Pancreas (tissue), 10 donors: ENCODE measurements around the gene OSBPL1A. TPM values are rescaled to one million over a fixed set of nuclear protein-coding genes. Genes with fewer than 3 reads are reported as not detected.

ENCODE experiments used
- ATAC-seq, 4 donors: fragments of 200-7000 bp; cut with Tn5 transposase; one replicate each; pipeline versions ENCODE4 v1.8.0 to v1.9.1; 2020; ENCODE audit warnings: mild to moderate bottlenecking in 4 of 4, moderate library complexity in 4 of 4
- DNase-seq, 6 donors: peaks; one replicate each; pipeline ENCODE4 v3.0.0-alpha.2; 2020
- FAIRE-seq: peaks from 2 replicates; lab custom pipeline; 2012; peaks lifted over from hg19 to GRCh38; lab: Jason Lieb, UNC
- H3K27ac ChIP-seq, 4 donors: fragments of 200-600 bp; sonication (generic); 1 replicate in 3 of 4; 2 replicates in 1 of 4; pipeline versions ENCODE4 v1.5.0 to v1.8.0; 2020
- H3K27me3 ChIP-seq, 4 donors: fragments of 200-600 bp; one replicate each; pipeline ENCODE4 v1.8.0; 2021
- H3K36me3 ChIP-seq, 3 donors: fragments of 200-600 bp; sonication (generic) in 1 of 3; one replicate each; pipeline versions ENCODE4 v1.5.0 to v1.8.0; 2020 to 2021
- H3K4me1 ChIP-seq, 3 donors: fragments of 200-600 bp; one replicate each; pipeline ENCODE4 v1.8.0; 2021
- H3K4me3 ChIP-seq, 4 donors: fragments of 200-600 bp; sonication (generic) in 2 of 4; one replicate each; pipeline versions ENCODE4 v1.5.0 to v1.8.0; 2020 to 2021
- H3K9me3 ChIP-seq, 4 donors: fragments of 200-600 bp; one replicate each; pipeline ENCODE4 v1.8.0; 2021
- CTCF ChIP-seq, 4 donors: fragments of 200-600 bp; sonication (generic) in 3 of 4; IDR thresholded peaks; one replicate each; pipeline versions ENCODE4 v1.5.0 to v1.8.0; 2021; ENCODE audit warnings: antibody characterized with exemption in 4 of 4
- WGBS, 2 donors: extraction: QIAGEN DNeasy Blood & Tissue Kit; methylation state at CpG; one replicate each; pipeline ENCODE4 v1.1.7; 2013; 5-methylcytosine and 5-hydroxymethylcytosine counted together
- intact Hi-C, 3 donors: fragments of 100-400 bp; cut with DNase I; formaldehyde crosslinking; loops; one replicate each; pipeline versions ENCODE4 v1.11.1 to v1.14.2; 2022
- polyA plus RNA-seq, 2 donors: library from polyadenylated mRNA; stranded (reverse); fragments of 200-250 nt; gene quantifications; one replicate each; pipeline ENCODE4 v1.2.3, GENCODE V29; 2013
- total RNA-seq, 6 donors: library from RNA; stranded (reverse); fragmentation: NEBNext Ultra II Directional in 4 of 6; extraction: Animal tissue kit (Norgen Biotek cat#: 25700) in 4 of 6; gene quantifications; one replicate each; pipeline versions ENCODE4 v1.2.1 to v1.2.4, GENCODE V29; 2021 to 2023
- donor health status: healthy with polysubstance abuse.
- donor health status: DM: no; HTN: no; CAD: no; lungs with moderate emphysema.
- donor health status: DM: no; HTN: no; CAD: no.
- donor health status: control.
- donor health status: control.
- donor health status: Bipolar disorder and iron deficiency.
- donor health status: DM: yes; HTN: yes; CAD: no.
- donor health status: DM: no; HTN: no; CAD: no.
- donor health status: DM: no; HTN: no; CAD: no.
- donor health status: DM: yes; HTN: yes; CAD: no.

Gene OSBPL1A
- total and polyA plus RNA-seq, 8 donors, result 5.8 to 17.9 (median 10.8) TPM

GRCh38 chr18:24341361-24341760 is 56.3 kb downstream of the OSBPL1A start:
- no peak for TF ChIP-seq CTCF (IDR thresholded peaks at IDR 0.05)
- Histone ChIP-seq H3K36me3 (no peaks in the 10 kb centered on the region), H3K27me3 (no peaks in the 10 kb centered on the region), H3K27ac (no peak overlapping the region), H3K4me3 (no peak overlapping the region), H3K9me3 (no peaks in the 10 kb centered on the region), H3K4me1 (no peaks in the 10 kb centered on the region)
- DNase-seq (no peak), FAIRE-seq (no peak), ATAC-seq (no peak)
- intact Hi-C loops, result no loop called here

- no peaks in the 10 kb centered on the region for H3K4me1 ChIP-seq
- H3K4me3 ChIP-seq, result no peak overlapping the region
- WGBS, 2 donors, result 86 to 97% methylated on average over 2 of the region's 2 CpGs
- H3K36me3 ChIP-seq, result no peaks in the 10 kb centered on the region
- H3K27ac ChIP-seq, result no peak overlapping the region
- ATAC-seq, result no peak
- FAIRE-seq, result no peak
- TF ChIP-seq CTCF (IDR thresholded peaks at IDR 0.05), result no peak
- no peaks in the 10 kb centered on the region for H3K27me3 ChIP-seq
- no peaks in the 10 kb centered on the region for H3K9me3 ChIP-seq
- intact Hi-C loops, result no loop called here
- DNase-seq, result no peak
These were observed 64.5 kb downstream of the OSBPL1A start for GRCh38 chr18:24333084-24333483.

GRCh38 chr18:24326211-24326610 is 71.4 kb downstream of the OSBPL1A start:
- FAIRE-seq (no peak), ATAC-seq (no peak), DNase-seq (no peak)
- 87 to 89% methylated on average over 3 of the region's 3 CpGs for WGBS, 2 donors
- no peaks in the 10 kb centered on the region for H3K36me3 ChIP-seq
- H3K27me3 ChIP-seq, result no peaks in the 10 kb centered on the region
- H3K4me1 ChIP-seq, result no peaks in the 10 kb centered on the region
- H3K27ac ChIP-seq, result no peak overlapping the region
- H3K4me3 ChIP-seq, result no peak overlapping the region
- H3K9me3 ChIP-seq, result no peaks in the 10 kb centered on the region
- no peak for TF ChIP-seq CTCF (IDR thresholded peaks at IDR 0.05)
- intact Hi-C loops, result no loop called here

GRCh38 chr18:24322584-24323136 is 75.0 kb downstream of the OSBPL1A start:
- Histone ChIP-seq H3K36me3 (no peaks in the 10 kb centered on the region), H3K27ac (no peak overlapping the region), H3K4me1 (no peaks in the 10 kb centered on the region), H3K27me3 (no peaks in the 10 kb centered on the region), H3K9me3 (no peaks in the 10 kb centered on the region), H3K4me3 (no peak overlapping the region)
- intact Hi-C loops, result no loop called here
- ATAC-seq (no peak), FAIRE-seq (no peak), DNase-seq (no peak)
- no peak for TF ChIP-seq CTCF (IDR thresholded peaks at IDR 0.05)

- FAIRE-seq (no peak), DNase-seq (no peak), ATAC-seq (no peak)
- Histone ChIP-seq H3K9me3 (no peaks in the 10 kb centered on the region), H3K36me3 (no peaks in the 10 kb centered on the region), H3K4me3 (no peak overlapping the region), H3K27ac (no peak overlapping the region), H3K27me3 (no peaks in the 10 kb centered on the region), H3K4me1 (no peaks in the 10 kb centered on the region)
- no peak for TF ChIP-seq CTCF (IDR thresholded peaks at IDR 0.05)
- intact Hi-C loops, result no loop called here
- 88 to 96% methylated on average over 1 of the region's 1 CpG for WGBS, 2 donors
These were observed 76.6 kb downstream of the OSBPL1A start for GRCh38 chr18:24321071-24321470.
